ENCODE data around the gene PKP4.
"Not testable (repeated sequence)": the region's sequence is repeated elsewhere in the genome, so short reads cannot be mapped to it uniquely, and the experiment has no call there.

The PKP4 gene

DNA sequence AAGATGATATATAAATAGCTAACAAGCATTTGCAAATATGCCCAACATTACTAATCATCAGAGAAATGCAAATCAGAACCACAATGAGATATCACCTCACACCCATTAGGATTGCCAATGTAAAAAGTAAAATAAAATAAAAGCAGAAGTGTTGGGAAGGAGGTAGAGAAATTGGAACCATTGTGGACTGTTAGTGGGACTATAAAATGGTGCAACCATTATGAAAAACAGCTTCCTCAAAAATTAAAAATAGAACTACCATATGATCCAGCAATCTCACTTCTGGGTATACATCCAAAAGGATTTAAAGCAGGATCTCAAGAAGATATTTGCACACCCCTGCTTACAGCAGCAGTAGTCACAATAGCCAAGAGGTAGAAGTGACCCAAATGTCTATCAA lies 238.6 kb downstream of the PKP4 start:
- no peak for DNase-seq

DNA sequence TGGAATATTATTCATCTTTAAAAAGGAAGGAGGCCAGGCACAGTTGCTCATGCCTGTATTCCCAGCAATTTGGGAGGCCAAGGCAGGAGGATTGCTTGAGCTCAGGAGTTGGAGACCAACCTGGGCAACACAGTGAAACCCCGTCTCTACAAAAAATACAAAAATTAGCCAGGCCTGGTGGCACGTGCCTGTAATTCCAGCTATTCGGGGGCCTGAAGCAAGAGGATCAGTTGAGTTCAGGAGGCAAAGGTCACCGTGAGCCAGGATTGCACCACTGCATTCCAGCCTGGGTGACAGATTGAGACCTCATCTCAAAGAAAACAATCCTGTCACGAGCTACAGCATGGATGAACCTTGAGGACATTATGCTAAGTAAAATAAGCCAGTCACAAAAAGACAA lies 239.0 kb downstream of the PKP4 start:
- DNase-seq, result not testable (repeated sequence)

DNA sequence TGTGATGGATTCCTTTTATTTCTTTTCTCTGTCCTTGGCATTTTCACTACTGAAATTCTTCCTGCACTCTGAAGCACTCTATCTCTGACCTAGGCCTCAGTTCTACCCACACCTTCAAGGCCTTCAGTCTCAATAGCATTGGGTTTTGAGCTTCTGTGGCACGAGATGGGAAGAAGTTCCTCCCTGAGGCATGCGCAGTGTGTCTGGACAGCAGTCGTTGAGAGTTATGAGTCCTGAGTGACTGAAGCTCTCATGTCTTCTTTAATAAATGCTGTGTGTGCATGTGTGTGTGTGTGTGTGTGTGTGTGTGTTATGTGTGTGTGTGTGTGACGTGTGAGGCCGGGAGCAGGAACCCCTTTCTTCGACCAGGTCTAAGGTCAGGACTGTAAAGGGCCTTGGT lies 242.6 kb downstream of the PKP4 start:
- no peak for DNase-seq

DNA sequence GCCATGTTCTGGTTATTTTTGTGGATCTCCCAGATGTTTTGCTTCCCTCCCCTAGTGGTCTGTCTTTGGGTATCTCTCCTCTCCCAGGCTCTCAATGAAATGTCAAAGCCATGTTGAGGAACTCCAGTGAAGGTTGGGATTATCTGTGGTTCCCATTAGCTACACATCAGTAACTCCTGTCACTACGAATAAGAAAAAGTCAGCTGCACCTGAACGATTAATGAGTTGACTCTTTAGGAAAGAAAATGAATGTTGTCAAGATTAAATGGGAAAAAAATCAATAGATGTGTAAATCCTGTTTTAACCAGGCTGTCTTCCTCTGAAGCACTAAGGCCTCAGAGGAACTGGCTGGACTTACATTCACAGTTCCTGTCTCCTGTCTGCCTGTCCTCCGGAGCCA lies 244.3 kb downstream of the PKP4 start:
- DNase-seq, result no peak

DNA sequence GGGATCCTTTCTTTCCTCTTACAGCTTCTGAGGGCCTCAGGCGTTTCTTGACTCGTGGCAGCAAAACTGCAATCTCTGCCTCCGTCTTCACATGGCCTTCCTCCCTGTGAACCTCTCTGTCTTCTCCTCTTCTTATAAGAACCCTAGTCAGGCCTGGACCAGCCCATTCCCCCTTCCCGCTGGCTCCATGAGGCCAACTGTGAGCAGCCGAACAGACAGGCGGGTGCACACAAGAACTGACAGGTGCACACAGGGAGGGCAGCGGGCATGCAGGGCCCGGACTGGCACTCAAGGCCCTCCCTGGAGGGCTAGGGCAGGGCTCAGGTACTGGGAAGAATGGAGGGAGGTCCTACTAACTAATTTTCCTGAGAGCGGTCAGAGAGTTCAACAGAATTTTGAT lies 246.0 kb downstream of the PKP4 start:
- DNase-seq, result no peak

DNA sequence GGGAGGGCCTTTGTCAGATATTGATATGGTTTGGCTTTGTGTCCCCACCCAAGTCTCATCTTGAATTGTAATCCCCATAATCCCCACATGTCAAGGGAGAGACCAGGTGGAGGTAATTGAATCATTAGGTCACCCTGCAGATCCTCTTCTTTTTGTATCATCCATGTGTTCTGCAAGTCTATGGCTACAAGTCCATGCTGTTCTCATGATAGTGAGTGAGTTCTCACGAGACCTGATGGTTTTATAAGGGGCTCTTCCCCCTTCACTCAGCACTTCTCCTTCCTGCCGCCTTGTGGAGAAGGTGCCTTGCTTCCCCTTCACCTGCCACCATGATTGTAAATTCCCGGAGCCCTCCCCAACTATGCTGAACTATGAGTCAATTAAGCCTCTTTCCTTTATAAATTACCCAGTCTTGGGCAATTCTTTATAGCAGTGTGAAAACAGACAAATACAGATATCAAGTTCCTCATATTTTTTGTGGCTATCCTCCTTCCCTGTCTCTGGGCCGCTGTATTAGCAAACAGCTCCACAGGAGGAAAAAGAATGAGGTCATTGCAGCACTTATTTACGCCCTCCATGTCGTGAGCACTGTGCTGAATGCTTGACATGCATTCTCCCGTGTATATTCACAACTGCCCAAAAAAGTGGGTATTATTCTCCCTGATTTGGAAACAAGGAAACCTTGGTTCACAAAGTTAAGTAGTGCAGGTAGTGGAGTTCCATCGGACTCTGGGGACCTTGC lies 248.1 kb downstream of the PKP4 start:
- DNase-seq, result not testable (repeated sequence)

DNA sequence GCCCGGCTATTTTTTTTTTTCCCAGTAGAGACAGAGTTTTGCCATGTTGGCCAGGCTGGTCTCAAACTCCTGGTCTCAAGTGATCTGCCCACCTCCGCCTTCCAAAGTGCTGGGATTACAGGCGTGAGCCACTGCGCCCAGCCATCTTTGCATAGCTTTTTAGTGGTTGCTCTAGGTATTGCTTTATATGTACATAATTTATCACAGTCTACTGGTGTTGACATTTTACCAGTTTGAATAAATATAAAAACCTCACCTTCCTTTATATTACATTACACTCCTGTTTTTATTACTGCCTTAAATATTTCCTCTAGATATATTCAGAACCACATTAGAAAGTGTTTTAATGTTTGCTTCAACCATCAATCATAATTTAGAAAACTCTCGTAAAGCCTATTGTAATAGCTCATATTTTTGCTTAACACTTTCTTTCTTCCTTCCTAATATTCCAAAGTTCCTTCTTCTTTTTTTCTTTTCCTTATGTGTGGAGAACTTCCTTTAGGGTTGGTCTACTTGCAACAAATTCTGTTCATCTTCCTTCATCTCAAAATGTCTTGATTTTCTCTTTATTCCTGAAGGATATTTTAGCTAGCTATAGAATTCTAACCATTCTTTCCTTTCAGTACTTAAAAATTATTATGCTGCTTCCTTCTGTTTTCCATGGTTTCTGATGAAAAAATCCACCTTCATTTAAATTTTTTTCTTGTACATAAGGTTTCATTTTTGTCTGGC lies 256.2 kb downstream of the PKP4 start:
- DNase-seq, result no peak

DNA sequence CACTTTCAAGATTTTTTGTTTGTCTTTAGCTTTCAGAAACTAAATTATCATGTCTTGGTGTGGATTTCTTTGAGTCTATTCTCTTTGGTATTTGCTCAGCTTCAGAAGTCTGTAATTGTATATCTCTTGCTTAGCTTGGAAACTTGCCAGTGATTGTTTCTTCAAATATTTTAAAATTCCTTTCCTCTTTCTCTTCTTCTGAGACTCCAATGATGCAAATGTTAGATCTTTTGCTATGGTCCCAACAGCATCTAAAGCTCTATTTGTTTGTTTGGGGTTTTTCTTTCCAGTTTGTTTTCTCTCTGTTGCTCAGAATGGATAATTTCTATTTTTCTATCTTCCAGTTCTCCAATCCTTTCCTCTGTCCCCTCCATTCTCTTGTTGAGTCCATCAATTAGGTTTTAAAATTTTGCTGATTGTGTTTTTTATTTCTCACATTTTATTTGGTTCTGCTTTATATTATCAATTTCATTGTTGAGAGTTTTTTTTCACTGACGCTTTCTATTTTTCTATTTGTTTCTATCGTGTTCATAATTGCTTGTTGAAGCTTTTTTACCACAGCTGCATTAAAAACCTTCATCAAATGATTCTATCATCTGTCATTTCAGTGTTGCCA lies 256.9 kb downstream of the PKP4 start:
- no peak for DNase-seq

DNA sequence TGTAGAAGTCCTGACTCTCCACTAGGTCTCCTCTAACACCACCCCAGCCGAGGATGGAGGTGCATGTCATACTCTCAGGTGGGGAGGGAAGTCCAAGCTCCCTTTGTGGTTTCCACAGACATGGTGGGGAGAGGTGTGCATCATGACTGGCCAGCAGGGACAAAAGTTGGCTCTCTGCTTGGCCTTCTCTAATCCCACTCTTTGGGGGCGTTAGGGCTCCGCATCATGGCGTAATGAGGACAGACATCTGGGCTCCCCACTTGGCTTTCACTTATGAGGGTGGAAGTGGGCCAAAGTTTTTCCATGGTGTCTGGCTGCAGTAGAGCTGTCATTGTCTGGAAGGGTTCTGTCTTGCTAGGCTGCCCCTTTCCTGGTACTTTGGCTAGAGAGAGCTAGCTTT lies 257.7 kb downstream of the PKP4 start:
- DNase-seq, result no peak

DNA sequence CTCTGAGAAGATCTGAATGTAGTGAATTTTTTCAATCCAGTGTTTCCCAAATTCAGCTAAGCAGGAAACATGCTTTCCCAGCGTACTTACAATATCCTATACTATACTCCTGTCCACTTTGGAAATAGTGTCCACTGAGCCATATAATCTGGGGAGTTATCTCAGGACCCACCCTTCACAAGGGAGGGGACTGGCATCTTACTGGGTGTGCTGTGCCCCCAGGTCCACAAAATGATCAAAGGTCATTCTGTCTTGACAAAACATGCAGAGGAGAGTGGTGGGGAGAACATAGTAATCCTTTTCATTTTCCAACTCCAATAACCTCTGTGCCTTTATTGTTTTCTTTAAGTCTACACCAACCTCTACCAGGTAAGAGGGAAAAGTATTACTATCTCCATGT lies 258.6 kb downstream of the PKP4 start:
- no peak for DNase-seq

DNA sequence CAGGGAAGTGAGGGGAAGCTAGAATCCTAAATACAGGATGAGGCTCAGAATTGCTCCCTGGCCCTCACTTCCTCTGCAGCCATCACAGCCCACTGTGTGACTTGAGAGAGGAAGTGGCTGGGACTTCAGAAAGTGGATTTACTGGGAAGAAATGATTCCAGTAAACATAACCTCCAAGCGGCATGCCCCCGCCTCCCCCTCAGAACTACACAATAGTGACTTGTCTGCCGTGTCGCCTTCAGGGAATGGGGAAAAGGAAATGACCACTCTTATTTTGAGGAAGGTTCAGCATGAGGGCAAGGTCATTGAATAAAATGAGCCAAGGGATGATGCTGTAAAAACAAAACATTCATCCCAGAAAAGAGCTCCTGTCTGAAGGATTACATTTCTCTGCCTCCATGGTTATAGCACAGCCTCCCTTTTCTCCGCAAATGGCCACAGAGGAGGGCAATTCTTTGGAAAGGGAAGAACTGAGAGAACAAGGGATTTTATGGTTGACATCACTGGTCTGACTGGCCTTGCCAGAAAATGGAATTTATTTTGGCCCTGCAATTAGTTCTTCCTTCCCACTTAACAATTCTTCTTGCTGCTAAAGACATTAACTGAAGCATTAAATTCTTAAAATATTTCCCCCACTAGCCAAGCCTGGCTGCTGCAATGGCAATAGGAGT lies 259.5 kb downstream of the PKP4 start:
- no peak for DNase-seq

DNA sequence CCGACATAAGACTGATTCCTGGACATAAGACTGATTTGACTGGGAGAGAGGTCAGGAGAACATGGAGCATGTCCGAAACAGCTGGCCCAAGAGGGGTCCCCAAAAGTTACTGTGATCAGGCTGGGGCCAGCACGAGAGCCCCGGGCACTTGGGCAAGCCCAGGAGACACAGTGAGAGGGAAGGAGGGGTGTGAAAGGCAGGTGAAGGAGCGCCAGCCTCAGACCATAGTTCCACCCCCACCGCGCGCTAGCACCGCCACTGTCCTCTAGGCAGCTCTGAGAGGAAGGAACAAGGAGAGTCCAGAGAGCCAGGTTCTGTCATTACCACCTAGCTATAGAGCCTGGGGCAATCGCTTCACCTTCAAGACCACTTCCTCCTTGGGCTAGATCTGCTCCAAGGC lies 260.2 kb downstream of the PKP4 start:
- no peak for DNase-seq

DNA sequence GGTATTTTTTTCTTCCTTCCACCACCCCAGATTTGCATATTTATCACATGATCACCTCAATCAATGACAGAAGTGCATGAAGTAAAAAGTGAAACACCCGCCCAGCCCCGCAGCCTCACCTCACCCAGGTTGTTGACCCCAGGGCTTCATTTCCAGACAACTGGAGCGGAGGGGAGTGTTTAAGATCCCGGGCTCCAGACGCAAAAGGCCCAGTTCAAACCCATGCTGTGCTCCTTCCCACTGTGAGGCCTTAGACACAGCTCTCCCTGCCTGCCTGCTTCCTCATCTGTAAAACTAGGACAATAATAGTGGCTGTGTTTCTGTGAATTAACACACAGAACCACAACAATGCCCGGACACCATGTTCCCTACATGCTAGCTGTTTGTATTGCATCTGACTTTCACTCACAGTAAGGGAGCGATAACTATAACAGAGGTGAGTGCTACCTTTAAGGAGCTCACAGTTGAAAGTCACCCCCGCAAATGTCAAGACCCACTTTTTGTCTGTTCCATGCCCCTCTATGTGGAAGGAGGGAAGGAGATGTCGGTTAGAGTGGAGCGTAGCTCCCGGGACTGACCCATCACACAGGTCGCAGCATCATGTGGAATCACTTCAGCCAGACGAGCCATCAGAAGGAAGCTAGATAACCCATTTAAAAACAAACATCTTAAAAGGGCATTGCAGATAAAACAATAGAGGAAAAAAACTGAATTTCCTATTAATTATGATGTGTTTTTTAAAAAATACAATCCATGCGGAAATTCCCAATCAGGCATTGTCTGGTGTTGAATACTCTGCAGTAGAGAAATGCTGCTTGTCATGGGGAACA lies 260.8 kb downstream of the PKP4 start:
- DNase-seq, result no peak

DNA sequence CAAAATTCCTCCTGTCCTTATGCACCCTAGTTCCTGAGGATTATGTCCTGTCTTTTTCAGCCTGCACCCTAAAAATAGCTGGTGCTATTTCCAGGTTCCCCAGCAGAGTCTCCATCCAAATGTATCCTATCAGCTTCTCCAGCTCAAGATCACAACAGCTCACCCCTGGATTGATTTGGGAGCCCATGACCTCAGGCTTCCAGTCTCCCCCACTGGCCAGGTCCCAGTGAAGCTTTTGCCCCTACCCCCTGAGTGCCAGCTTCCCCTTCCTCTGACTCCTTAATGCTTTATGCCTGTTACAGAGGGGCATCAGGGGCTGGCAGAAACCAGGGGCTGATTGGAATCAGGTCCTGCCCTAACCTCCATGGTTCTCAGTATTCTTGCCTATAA lies 261.4 kb downstream of the PKP4 start:
- DNase-seq, result no peak

DNA sequence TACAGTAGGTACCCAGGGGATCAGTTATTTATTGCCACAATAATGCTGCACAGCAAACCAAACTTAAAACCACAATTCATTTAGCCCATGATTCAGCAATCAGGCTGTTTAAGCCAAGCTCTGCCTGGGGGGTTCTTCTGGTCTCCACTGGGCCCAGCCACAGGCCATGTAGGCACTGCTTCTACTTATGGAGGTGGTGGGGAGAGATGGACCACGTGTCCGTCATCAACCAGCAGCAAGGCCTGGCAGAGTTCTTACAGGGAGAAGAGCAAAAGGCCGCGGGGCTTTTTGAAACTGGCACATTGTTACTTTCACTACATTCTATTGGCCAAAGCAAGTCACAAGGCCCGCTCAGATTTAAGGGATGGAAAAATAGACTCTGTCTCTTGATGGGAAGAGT lies 262.1 kb downstream of the PKP4 start:
- no peak for DNase-seq

DNA sequence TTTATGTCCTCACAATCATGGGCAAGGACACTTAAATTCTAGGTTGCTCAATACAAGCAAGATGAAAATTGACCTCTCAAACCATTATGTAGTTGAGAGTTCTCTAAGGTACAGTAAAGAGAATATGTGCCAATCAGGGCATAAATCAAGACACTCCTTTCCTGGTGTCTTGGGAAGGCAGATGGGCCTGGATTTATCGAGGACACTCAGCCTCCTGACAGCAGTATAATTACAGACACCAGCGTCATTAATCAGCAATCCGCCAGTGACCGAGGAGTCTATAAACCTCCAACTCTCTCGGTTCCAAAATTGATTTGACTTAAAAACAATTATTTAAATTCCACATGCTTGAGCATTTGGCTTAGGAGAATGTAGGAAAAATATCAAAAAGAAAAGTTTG lies 262.7 kb downstream of the PKP4 start:
- no peak for DNase-seq

DNA sequence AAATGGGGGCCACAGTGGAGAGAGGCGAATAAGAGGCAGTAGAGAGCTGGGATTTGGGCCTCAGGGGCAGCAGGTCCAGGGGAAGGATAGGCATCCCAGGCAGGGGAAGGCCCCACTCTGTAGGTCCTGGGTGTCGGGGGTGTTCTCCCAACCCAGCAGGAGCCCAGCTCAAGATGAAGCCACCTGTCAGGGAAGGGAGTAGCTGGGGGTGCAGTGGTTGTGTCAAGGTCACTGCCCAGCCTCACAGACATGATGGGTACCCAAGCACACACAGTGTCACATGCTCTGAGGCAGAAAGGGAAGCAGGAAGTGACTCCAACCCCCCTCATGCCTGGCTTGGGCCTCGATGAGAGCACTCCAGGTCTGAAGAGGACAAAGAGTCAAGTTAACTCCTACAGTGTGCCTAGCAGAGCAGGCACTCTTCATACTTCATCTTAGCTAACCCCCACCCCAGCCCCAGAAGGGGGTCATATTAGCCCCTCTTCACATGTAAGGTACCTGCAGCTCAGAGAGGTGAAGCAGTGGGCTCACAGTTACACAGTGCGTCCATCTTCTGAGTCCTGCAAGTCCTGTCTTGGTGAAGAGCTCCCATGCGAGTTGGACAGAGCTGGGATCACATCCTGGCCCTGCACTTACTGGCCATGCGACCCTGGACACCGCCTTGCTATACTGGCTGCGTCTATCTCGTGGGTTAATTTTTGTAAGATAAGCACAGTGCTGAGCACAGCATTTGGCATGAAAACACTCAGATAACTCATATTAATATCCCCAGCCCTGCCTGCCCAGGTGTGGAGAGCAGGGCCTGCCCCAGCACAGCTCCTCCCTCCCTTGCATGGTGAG lies 265.7 kb downstream of the PKP4 start:
- no peak for DNase-seq

DNA sequence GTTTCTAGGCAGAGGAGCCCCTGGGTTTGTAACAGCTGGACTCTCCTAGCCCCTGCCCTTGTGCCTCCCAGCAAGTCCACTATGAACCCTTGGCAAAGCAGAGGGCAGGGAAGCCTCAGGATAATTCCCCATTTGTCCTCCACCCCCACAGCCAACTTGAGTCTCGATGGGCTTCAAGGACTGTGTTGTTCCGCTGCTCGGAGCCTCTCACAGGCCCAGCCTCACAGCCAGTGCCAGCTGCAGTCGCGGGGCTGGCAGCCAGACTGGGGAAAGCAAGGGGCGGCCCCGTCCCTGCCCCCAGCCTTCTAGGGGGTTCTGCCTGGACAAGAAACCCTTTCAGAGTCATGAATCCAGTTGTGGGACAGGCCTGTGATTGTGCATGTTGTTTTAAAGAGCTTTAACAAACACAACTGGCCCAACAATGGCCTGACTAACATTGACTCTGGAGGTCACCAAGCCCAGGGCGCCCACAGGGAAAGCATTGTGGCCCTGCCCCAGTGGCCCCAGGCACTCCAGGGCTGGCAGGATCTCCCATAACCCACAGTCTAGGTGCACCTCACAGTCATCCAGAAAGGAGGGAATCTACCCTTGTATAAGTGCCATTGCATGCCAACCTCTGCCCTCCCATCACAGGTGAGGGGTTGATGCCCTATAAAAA lies 266.6 kb downstream of the PKP4 start:
- DNase-seq, result no peak

DNA sequence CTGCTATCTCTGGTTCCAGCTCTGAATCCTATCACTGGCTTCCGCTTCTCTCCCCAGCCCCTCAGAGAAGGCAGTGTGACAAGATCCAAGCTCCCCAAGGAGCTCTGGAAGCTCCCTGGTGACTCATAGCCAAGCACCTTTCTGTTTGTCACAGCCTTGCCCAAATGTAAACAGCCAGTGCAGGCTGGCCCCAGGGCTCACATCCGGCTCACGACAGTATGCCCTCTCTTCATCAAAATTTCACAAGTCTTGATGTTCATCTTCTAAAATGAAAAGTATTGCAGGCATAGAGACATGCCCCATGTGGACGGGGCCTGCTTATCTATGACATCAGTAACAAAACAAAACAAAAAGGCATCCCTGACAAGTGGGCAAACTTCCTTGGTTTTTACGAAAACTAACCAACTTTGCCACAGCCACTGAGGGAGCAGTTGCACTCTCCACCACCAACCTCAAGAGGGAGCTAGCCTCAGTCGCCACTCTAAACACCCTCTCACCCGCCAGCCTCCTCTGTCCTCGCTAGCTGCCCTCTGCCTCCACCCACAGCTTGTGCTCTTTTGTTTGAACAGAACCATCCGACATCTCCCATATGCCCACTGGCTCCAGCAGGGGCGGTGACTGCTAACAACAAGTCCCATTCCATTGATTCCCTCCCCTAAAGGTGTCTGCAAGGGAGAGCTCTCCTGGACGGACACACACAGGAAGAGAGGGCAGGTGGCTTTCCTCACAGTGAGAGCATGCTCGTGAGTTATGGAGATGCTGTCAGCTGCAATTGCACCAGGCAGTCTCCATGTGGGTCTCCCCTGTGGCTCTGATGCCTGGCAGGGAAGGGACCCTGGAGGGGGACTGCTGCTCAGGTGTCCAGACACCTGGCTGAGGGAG lies 267.4 kb downstream of the PKP4 start:
- no peak for DNase-seq

DNA sequence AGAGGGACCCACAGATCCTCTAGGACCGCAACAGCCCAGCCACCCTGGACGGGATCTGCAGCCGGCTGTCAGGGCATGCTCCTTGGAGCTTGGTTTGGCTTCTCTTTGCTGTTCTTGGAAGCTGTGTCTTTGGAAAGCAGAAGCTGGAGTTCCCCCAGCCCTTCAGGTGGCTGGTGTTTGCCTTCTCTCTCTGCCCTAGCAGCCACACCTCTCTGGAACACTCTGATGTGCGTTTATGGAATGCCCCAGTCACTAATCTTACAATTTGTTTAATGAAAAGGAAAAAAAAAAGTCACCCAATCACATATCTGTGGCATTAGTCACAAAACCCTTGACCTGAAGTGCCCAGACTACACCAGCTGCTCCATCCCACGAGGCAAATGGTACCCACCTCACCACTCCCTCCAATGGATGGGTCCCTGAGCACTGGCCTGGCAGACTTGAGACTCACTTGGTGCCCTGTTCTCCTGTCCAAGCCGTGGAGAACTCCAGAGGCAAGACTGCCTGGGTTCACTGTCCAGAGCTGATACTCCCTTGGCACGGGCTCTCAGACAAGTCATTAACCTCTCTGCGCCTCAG lies 268.1 kb downstream of the PKP4 start:
- DNase-seq, result no peak

Data from CD4-positive, alpha-beta T cell treated with Interleukin-1 beta for 1 hour (primary cell).